Mucosa of rectum (tissue), 2 donors: Measurements from ENCODE around the gene NOXO1.
A peak's percentile ranks its signal among the peaks of the same experiment; 100 is the strongest.

Source experiments
- H3K27ac ChIP-seq, 2 donors: one replicate each; pipeline ENCODE4 v1.7.0; 2013; ENCODE audit warnings: inconsistent platforms in 2 of 2, low read depth in 2 of 2, low read length in 2 of 2
- H3K27me3 ChIP-seq, 2 donors: one replicate each; pipeline ENCODE4 v1.7.0; 2013; ENCODE audit warnings: low read length in 2 of 2; ENCODE audit not compliant: control insufficient read depth in 2 of 2, insufficient read depth in 2 of 2
- H3K36me3 ChIP-seq, 2 donors: one replicate each; pipeline ENCODE4 v1.7.0; 2013; ENCODE audit warnings: low read length in 2 of 2; ENCODE audit not compliant: control insufficient read depth in 2 of 2, insufficient read depth in 2 of 2
- H3K4me1 ChIP-seq, 2 donors: one replicate each; pipeline ENCODE4 v1.7.0; 2013; ENCODE audit warnings: low read length in 2 of 2, mild to moderate bottlenecking in 1 of 2; ENCODE audit not compliant: control insufficient read depth in 2 of 2, insufficient read depth in 2 of 2
- H3K4me3 ChIP-seq, 2 donors: one replicate each; pipeline ENCODE4 v1.7.0; 2013; ENCODE audit warnings: low read length in 2 of 2
- H3K9ac ChIP-seq, 2 donors: one replicate each; pipeline ENCODE4 v1.7.0; 2013; ENCODE audit warnings: low read length in 2 of 2, low read depth in 1 of 2, mild to moderate bottlenecking in 1 of 2
- H3K9me3 ChIP-seq, 2 donors: one replicate each; pipeline ENCODE4 v1.7.0; 2013; ENCODE audit warnings: low read length in 2 of 2; ENCODE audit not compliant: control insufficient read depth in 2 of 2
- donor health status: healthy.
- donor health status: Normal muscosa, but diverticular disease.

NOXO1 gene

GRCh38 chr16:1949507-1949906, 31.8 kb downstream of the NOXO1 start:
- Histone ChIP-seq H3K27ac (no peak overlapping the region), H3K36me3 (no peaks in the 10 kb centered on the region), H3K9ac (no peak overlapping the region), H3K9me3 (no peaks in the 10 kb centered on the region), H3K27me3 (no peaks in the 10 kb centered on the region), H3K4me3 (no peak overlapping the region), H3K4me1 (no peaks in the 10 kb centered on the region)

DNA sequence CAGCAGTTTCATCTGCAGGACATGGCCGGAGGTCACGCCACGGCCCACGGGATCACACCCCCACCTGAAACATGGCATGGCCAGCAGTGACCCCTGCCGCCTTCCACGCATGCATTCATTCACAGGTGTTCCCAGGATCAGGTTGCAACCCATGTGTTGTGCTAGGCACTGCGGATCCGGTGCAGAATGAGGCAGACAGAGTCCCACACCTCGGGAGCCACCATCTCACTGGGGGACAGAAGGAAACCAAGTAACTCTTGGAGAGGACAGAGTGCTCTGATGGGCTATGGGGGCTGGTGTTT, 33.9 kb downstream of the NOXO1 start:
- Histone ChIP-seq H3K27me3 (no peaks in the 10 kb centered on the region), H3K36me3 (no peaks in the 10 kb centered on the region), H3K27ac (no peak overlapping the region), H3K9ac (no peak overlapping the region), H3K4me3 (no peak overlapping the region), H3K4me1 (peaks cover 6 to 9% of the 10 kb centered on the region in 2 donors), H3K9me3 (no peaks in the 10 kb centered on the region)

- Histone ChIP-seq H3K4me1 (peaks cover 12 to 15% of the 10 kb centered on the region in 2 donors), H3K27ac (no peak overlapping the region), H3K9me3 (no peaks in the 10 kb centered on the region), H3K4me3 (no peak overlapping the region), H3K36me3 (no peaks in the 10 kb centered on the region), H3K27me3 (no peaks in the 10 kb centered on the region), H3K9ac (no peak overlapping the region)
Measured at GRCh38 chr16:1946495-1947368, 34.5 kb downstream of the NOXO1 start.

GRCh38 chr16:1945559-1946391, 35.5 kb downstream of the NOXO1 start:
- Histone ChIP-seq H3K27me3 (no peaks in the 10 kb centered on the region), H3K4me3 (no peak overlapping the region), H3K9me3 (no peaks in the 10 kb centered on the region), H3K9ac (no peak overlapping the region), H3K4me1 (peaks cover 21 to 24% of the 10 kb centered on the region in 2 donors), H3K27ac (no peak overlapping the region), H3K36me3 (no peaks in the 10 kb centered on the region)

GRCh38 chr16:1944612-1945199, 36.6 kb downstream of the NOXO1 start:
- no peak overlapping the region for H3K4me3 ChIP-seq
- peaks cover 0 to 4% of the 10 kb centered on the region in 2 donors for H3K36me3 ChIP-seq
- H3K4me1 ChIP-seq = peaks cover 28 to 31% of the 10 kb centered on the region in 2 donors
- no peaks in the 10 kb centered on the region for H3K27me3 ChIP-seq
- H3K27ac ChIP-seq = no peak overlapping the region
- H3K9me3 ChIP-seq = no peaks in the 10 kb centered on the region
- no peak overlapping the region for H3K9ac ChIP-seq

GRCh38 chr16:1942810-1943726, 38.2 kb downstream of the NOXO1 start, which contains the start of gene MSRB1:
Gene MSRB1, minus strand, starts transcription at chr16:1943199. Its CDS starts 43 bp downstream, at chr16:1943156.
- peaks cover 28 to 37% of the 10 kb centered on the region in 2 donors for H3K4me1 ChIP-seq
- peak within 1 kb of the TSS; percentile 81 to 84 for H3K27ac ChIP-seq
- H3K4me3 ChIP-seq = peak within 1 kb of the TSS; percentile 80 to 94
- no peaks in the 10 kb centered on the region for H3K9me3 ChIP-seq
- H3K27me3 ChIP-seq = no peaks in the 10 kb centered on the region
- H3K36me3 ChIP-seq = peaks cover 9 to 18% of the 10 kb centered on the region in 2 donors
- peak within 1 kb of the TSS; percentile 83 to 90 for H3K9ac ChIP-seq

GRCh38 chr16:1942047-1942809, 39.0 kb downstream of the NOXO1 start:
- Histone ChIP-seq H3K4me1 (peaks cover 28 to 37% of the 10 kb centered on the region in 2 donors), H3K27me3 (no peaks in the 10 kb centered on the region), H3K27ac (peak overlapping the region; percentile 81 to 84), H3K4me3 (peak overlapping the region; percentile 80 to 94), H3K9me3 (no peaks in the 10 kb centered on the region), H3K9ac (peak overlapping the region; percentile 83 to 90), H3K36me3 (peaks cover 10 to 19% of the 10 kb centered on the region in 2 donors)

DNA sequence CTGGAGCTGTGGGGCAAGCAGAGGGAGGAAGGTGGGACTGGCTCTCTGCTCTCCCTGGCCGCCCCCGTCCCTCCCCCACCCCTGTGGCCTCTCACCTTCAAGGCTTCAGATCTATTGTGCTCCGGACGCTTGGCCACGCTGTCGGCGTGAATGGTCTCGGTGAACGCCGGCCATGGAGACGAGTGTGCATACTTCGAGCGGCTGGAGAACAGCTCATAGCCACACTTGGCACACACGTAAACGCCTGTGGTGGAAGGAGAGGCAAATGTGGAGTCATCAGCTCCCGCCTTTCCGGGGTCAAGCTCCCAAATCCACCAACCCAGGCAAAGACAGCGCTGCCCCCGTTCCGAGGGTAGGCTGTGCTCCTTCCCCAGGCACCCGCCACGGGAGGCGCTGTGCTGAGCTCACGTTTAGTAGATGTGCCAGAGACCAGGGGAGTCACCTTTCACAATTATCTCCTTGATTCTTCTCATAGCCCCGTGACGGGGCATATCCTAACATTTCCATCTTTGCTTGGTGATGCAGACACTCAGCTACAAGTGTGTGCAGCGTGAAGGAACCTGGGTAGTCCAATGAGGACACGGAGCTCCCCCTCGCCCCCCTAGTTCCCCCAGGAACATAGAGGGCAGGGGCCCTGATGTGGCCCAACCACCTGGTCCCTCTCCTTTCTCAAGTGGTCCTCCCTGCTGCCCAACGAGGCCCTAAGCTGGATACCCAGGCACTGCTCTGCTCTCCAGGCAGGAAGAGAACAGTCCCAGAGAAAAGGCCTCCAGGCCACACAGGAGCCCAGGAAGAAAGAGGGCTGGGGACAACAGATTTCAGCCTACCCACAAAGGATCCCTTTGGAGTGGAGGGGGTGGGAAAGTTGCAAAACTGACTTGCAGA, 39.9 kb downstream of the NOXO1 start:
- Histone ChIP-seq H3K4me3 (peak overlapping the region; percentile 80 to 94), H3K9me3 (no peaks in the 10 kb centered on the region), H3K36me3 (peaks cover 10 to 24% of the 10 kb centered on the region in 2 donors), H3K27ac (peak overlapping the region; percentile 48 to 81), H3K27me3 (no peaks in the 10 kb centered on the region), H3K9ac (peak overlapping the region; percentile 15 to 47), H3K4me1 (peaks cover 28 to 37% of the 10 kb centered on the region in 2 donors)
